Fibroblast of skin of right biceps (primary cell): ENCODE data around the gene FSTL5.

Experiments used
- DNase-seq: peaks from one replicate; pipeline ENCODE4 v3.0.0-alpha.2; 2013

FSTL5 gene

GRCh38 chr4:161419822-161420221 is 744.0 kb downstream of the FSTL5 start:
- DNase-seq, result peak; percentile 8

- no peak for DNase-seq
Observed at GRCh38 chr4:161411901-161412300, 751.9 kb downstream of the FSTL5 start.

GRCh38 chr4:161404346-161405110 is 759.3 kb downstream of the FSTL5 start:
- no peak for DNase-seq

GRCh38 chr4:161403781-161404180 is 760.0 kb downstream of the FSTL5 start:
- no peak for DNase-seq

DNA sequence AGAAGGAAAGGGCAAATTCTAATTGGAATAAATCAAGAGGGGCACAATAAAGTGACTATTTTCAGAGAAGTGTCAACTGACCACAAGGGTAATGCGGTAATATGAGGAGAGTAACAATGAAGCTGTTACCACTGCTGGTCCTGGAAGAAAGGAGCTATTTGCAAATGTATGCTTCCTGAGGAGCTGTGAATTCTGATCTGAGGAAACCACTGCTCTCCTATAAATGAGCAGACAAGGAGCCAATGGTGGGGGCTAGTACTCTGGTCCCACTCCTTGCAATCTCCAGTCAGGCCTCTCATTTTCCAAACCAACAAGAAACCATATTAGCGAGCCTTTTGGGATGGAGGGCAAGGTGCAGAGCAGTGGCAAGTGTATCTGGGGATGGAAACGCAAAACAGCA is 770.2 kb downstream of the FSTL5 start:
- DNase-seq, result no peak

GRCh38 chr4:161382655-161383054 is 781.1 kb downstream of the FSTL5 start:
- DNase-seq, result no peak

DNA sequence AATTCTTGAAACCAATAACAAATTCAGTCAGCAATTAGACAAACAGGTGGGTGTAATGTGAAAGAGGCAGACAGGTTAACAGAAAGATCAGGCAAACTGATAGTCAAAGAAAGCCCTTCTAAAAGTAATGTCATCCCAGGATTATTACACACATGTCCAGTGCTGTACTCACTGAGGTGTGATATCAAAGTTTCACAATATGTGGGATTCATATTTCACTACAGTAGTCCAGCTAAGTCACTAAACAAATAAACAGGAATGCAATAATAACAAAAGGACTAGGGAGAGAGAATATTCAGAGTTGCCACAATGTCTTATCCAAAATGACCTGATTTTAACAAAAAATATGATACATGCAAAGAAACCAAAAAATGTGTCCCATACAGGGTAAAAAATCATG is 787.5 kb downstream of the FSTL5 start:
- peak; percentile 2 for DNase-seq

DNA sequence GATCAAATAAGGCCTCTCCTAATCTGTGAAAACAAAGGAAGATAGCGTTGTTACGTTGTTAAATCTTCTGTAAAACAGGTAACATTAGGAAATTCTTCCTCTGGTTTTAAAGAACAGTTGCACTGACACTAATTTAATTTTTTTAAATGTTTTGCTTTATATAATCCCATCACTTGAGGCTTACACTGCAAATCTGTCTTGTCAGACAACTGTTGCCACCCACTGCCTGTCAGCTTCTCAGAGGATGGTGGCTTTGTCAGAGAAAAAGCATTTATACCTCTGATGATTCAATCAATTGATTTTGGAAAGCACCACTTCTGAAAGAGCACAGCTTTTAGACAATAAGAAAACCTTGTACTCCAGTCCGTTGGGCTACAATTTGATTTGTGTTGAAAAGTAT is 799.1 kb downstream of the FSTL5 start:
- no peak for DNase-seq

DNA sequence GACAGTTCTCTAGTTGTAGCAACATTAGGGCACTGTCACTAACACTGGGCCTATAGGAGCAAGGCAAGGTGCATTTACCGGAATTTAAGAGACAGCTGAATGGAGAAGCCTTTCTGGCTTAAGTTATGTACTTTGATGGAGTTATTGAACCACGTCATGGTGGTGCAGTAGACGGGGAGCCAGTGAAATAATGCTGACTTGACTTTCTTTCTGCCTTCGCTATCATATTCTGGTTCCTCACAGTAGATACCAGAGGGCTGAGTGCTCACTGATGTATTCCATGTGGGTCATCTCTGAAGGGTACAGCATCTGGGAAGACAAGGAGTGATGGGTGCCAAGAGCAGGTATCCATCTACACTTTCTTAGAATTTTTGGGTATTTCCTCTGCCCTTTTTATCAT is 802.8 kb downstream of the FSTL5 start:
- no peak for DNase-seq

DNA sequence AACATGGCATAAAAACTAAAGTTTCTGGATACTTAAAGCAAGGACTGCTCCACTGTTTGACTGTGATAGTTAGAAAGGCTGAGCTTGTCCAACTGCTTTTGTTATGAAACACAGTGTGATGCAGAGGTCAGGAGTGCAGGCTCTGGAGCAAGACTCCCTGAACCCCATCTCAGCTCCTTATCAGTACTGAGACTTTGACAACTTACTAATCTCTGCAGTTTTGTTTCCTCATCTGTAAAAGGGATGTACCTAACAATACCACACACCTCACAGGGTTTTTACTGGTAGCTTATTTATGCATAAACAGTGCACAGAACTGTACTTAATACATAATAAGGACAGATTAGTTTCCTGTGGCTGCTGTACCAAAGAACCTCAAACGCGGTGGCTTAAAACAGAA is 804.3 kb downstream of the FSTL5 start:
- no peak for DNase-seq

GRCh38 chr4:161356351-161356750 is 807.4 kb downstream of the FSTL5 start:
- DNase-seq, result no peak

DNA sequence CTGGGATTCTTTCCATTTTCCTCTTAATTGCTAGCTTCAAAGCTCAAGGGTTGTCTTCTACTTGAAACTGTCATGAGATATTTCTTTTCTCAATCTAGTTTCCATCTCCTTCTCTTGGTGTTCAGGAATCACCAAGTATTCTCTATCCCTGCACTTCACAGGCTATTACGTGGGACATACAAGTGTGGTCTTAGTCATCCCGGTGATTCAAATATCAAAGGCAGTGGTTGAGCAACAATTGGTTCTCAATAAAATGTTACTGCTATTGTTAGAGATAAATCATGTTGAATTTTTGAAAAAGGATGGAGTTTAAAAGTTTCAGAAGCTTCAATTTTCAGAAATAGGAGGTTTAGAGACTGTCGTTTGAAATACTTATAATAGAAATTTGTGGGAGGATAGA is 812.9 kb downstream of the FSTL5 start:
- DNase-seq, result no peak

DNA sequence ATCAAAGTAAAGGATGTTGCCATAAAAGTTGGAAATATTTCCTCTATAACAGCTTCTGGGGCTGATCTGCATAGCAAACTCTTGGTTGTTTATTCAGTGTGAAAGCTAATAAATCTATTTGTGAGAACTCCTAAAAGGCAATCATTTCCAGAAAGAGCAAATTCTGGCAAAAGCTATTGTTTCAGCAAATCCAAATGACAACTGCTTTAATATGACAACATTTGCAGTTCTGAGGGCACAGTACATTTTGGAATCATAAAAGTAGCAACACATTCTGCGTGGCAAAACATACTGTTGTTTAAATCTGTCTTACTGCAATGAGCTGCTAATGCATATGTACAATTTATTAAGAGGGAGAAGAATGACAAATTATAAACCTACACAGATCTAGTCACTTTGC is 818.1 kb downstream of the FSTL5 start:
- no peak for DNase-seq

DNA sequence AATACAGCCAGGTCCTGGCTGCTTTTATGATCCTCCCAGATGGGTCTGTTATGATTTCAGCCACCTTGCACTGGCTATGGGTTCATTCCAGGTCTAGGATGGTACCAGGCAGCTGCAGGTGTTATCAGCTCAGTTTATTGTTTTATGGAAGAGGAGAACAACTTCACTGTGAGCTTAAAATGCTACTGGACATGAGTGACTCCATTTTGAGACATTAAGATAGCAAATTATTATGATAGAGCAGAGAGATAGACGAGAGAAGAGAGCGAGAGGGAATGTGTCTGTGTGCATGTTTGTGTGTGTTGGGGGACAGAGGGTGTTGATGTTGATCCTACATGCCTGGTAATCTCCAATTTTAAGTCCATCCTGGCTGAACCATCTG is 820.2 kb downstream of the FSTL5 start:
- DNase-seq, result no peak

- no peak for DNase-seq
Observed at GRCh38 chr4:161342881-161343568, 820.8 kb downstream of the FSTL5 start.

- no peak for DNase-seq
Observed at GRCh38 chr4:161336621-161337020, 827.2 kb downstream of the FSTL5 start.

DNA sequence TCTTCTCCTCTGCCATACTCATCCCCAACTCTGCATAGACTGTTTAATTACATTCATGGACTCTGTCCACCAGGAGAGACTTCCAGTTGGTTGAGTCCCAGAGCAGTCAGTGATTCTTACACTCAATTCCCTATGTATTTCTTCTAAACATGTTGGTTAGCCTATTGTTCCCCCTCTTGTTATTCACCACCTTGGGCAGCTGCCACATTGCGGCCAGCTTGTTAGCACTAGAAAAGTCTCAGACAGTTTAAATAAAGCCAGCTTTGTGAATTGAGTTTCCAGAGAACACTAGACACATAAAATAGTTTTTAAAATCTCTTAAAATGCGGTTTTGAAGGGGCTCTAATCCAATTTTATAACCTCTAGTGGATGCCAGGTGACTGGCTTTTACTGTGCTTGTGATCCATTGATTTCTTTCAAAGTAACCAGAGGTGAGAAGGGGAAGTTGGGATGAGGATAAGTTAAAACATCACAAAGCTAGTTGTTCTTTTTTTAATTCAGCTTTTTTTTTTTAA is 827.7 kb downstream of the FSTL5 start:
- DNase-seq, result no peak
